Neural progenitor cell (in vitro differentiated cells): Measurements from ENCODE around the gene MTFR2.

Source experiments
- CTCF ChIP-seq: fragments of 200-600 bp; sonication (generic); IDR thresholded peaks from 2 replicates; pipeline ENCODE4 v1.5.1; 2017; ENCODE audit warnings: antibody characterized with exemption, mild to moderate bottlenecking
- EZH2 ChIP-seq: fragments of 200-600 bp; sonication (generic); IDR thresholded peaks from 2 replicates; pipeline ENCODE4 v1.6.1; 2017; ENCODE audit warnings: antibody characterized with exemption, mild to moderate bottlenecking, moderate library complexity

- TF ChIP-seq CTCF (no peak), EZH2 (no peak)
Measured at GRCh38 chr6:136184738-136185137, 65.4 kb downstream of the MTFR2 start.
